Stomach (tissue), 4 donors: ENCODE measurements around the gene SCUBE3.

ENCODE experiments used
- CTCF ChIP-seq, 7 experiments: fragments of 450-650 bp in 4 of 7; fragments of 200-600 bp in 3 of 7; sonication (generic) in 3 of 7; IDR thresholded peaks; one replicate each; pipeline ENCODE4 v1.5.1; 2016 to 2019; ENCODE audit warnings: antibody characterized with exemption in 7 of 7, control low read depth in 2 of 7, mild to moderate bottlenecking in 1 of 7
- EP300 ChIP-seq: sonication (generic); formaldehyde crosslinking; IDR thresholded peaks from one replicate; pipeline ENCODE4 v1.6.1; 2017; ENCODE audit warnings: antibody characterized with exemption
- POLR2A ChIP-seq, 4 donors: fragments of 450-650 bp; IDR thresholded peaks; one replicate each; pipeline ENCODE4 v1.6.1; 2016; ENCODE audit warnings: antibody characterized with exemption in 4 of 4, control low read depth in 2 of 4, mild to moderate bottlenecking in 1 of 4, moderate library complexity in 1 of 4

DNA sequence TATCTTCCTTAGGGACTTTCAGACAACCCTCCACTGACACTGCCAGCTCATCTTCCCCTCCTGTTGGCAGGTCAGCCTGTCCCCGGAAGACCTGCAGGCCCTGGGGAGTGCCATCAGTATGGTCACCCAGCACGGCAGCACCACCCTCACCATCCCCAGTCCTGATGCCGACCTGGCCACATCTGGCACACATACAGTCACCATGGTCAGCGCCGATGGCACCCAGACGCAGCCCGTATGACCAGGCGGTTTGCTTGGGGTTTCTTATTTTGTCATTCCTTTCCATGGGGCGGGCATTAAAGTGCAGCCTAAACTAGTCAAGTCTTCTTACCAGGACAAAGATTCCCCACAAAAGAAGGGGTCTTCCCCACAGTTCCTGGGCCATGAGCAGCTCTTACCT is 79.9 kb downstream of the SCUBE3 start:
- no peak for TF ChIP-seq CTCF (IDR thresholded peaks at IDR 0.05)
- no peak for TF ChIP-seq POLR2A (IDR thresholded peaks at IDR 0.05)
- no peak for TF ChIP-seq EP300
